GM19328 (cell line): ENCODE results near the gene SCUBE1.

Experiments used
- ATAC-seq: cut with Tn5 transposase; IDR thresholded peaks from one replicate; pipeline ENCODE4 v1.9.1; 2021; ENCODE audit warnings: mild to moderate bottlenecking, moderate library complexity; ENCODE audit not compliant: unreplicated experiment

Gene SCUBE1

GRCh38 chr22:43203471-43203981 is 139.6 kb downstream of the SCUBE1 start:
- ATAC-seq, result no peak

- no peak for ATAC-seq
Observed at GRCh38 chr22:43202756-43203410, 140.3 kb downstream of the SCUBE1 start.

GRCh38 chr22:43202326-43202725 is 140.8 kb downstream of the SCUBE1 start:
- ATAC-seq, result no peak

GRCh38 chr22:43201486-43202219 is 141.5 kb downstream of the SCUBE1 start:
- ATAC-seq, result no peak

- no peak for ATAC-seq
Observed at GRCh38 chr22:43200555-43200954, 142.6 kb downstream of the SCUBE1 start.

GRCh38 chr22:43200031-43200430 is 143.1 kb downstream of the SCUBE1 start:
- no peak for ATAC-seq

GRCh38 chr22:43199541-43199940 is 143.6 kb downstream of the SCUBE1 start:
- no peak for ATAC-seq

- ATAC-seq, result no peak
Observed at GRCh38 chr22:43198936-43199335, 144.2 kb downstream of the SCUBE1 start.

GRCh38 chr22:43198126-43198525 is 145.0 kb downstream of the SCUBE1 start:
- ATAC-seq, result no peak

- ATAC-seq, result no peak
Observed at GRCh38 chr22:43197271-43197941, 145.8 kb downstream of the SCUBE1 start.

- no peak for ATAC-seq
Observed at GRCh38 chr22:43191831-43192230, 151.3 kb downstream of the SCUBE1 start.

GRCh38 chr22:43188829-43189545 is 154.2 kb downstream of the SCUBE1 start:
- ATAC-seq, result no peak

- peak; percentile 76 for ATAC-seq
Observed at GRCh38 chr22:43187171-43188099, 155.7 kb downstream of the SCUBE1 start.

- ATAC-seq, result peak; percentile 50
Observed at GRCh38 chr22:43186272-43187170, 156.7 kb downstream of the SCUBE1 start, which contains the start of gene TTLL12. TTLL12 (minus strand) TSS chr22:43187134; CDS start chr22:43187069, 65 bp downstream.

GRCh38 chr22:43185860-43186261 is 157.3 kb downstream of the SCUBE1 start:
- ATAC-seq, result no peak

GRCh38 chr22:43183496-43184277 is 159.5 kb downstream of the SCUBE1 start:
- no peak for ATAC-seq

GRCh38 chr22:43182726-43183125 is 160.4 kb downstream of the SCUBE1 start:
- no peak for ATAC-seq

GRCh38 chr22:43182118-43182517 is 161.1 kb downstream of the SCUBE1 start:
- ATAC-seq, result no peak
